Esophagus muscularis mucosa (tissue), 3 donors: ENCODE data around the gene ACVR1.

Experiments
- CTCF ChIP-seq, 3 experiments: fragments of 200-600 bp in 2 of 3; fragments of 450-650 bp in 1 of 3; sonication (generic) in 2 of 3; IDR thresholded peaks; one replicate each; pipeline ENCODE4 v1.5.1; 2017 to 2019; ENCODE audit warnings: antibody characterized with exemption in 3 of 3, mild to moderate bottlenecking in 2 of 3, moderate library complexity in 1 of 3
- POLR2A ChIP-seq: fragments of 450-650 bp; IDR thresholded peaks from one replicate; pipeline ENCODE4 v1.6.1; 2017; ENCODE audit warnings: antibody characterized with exemption, moderate library complexity, mild to moderate bottlenecking, low read depth
- POLR2AphosphoS5 ChIP-seq, 2 donors: sonication (generic); formaldehyde crosslinking; IDR thresholded peaks; one replicate each; pipeline ENCODE4 v1.6.1; 2017; ENCODE audit warnings: antibody characterized with exemption in 2 of 2

GRCh38 chr2:157805519-157805918 is 70.6 kb downstream of the ACVR1 start:
- TF ChIP-seq POLR2A (no peak), CTCF (IDR thresholded peaks at IDR 0.05) (no peak), POLR2AphosphoS5 (IDR thresholded peaks at IDR 0.05) (no peak)
